Panc1 (cell line): ENCODE results near the gene CREB3. TPM values are rescaled to one million over a fixed set of nuclear protein-coding genes. Genes with fewer than 3 reads are reported as not detected.

Experiments
- ATAC-seq: fragments of 200-7000 bp; cut with Tn5 transposase; 2 replicates; pipeline ENCODE4 v1.9.1; 2020; ENCODE audit warnings: mild to moderate bottlenecking, moderate library complexity
- BruUV-seq: library from RNA; stranded (reverse); fragments of 400-500 nt; replicated peaks from 2 replicates; lab custom pipeline; 2021; lab: Mats Ljungman, UMichigan
- CTCF ChIA-PET: fragments of 300-600 bp; sonication (Branson Sonifier 250); formaldehyde crosslinking; loops from one replicate; lab custom pipeline; 2022; ENCODE audit warnings: antibody characterized with exemption; lab: Charles Lee
- POLR2A ChIA-PET: fragments of 300-600 bp; sonication (Branson Sonifier 250); formaldehyde crosslinking; loops from one replicate; lab custom pipeline; 2022; ENCODE audit warnings: antibody characterized with exemption; lab: Charles Lee
- DNase-seq: peaks from one replicate; pipeline ENCODE4 v3.0.0-alpha.2; 2010; ENCODE audit warnings: low read depth, low spot score
- H3K27ac ChIP-seq: 2 replicates; pipeline ENCODE4 v1.5.1; 2011; ENCODE audit warnings: mild to moderate bottlenecking, low read length, inconsistent platforms
- H3K27me3 ChIP-seq: fragments of 200-500 bp; sonication (Bioruptor generic); 2 replicates; pipeline ENCODE4 v1.6.0; 2014; ENCODE audit warnings: low read length, inconsistent platforms; ENCODE audit not compliant: control insufficient read depth, insufficient read depth
- H3K36me3 ChIP-seq: fragments of 200-500 bp; sonication (Bioruptor generic); 2 replicates; pipeline ENCODE4 v1.5.1; 2014; ENCODE audit warnings: inconsistent platforms, mild to moderate bottlenecking, low read length, moderate library complexity; ENCODE audit not compliant: control insufficient read depth, insufficient read depth
- H3K4me1 ChIP-seq: 2 replicates; pipeline ENCODE4 v1.5.1; 2011; ENCODE audit warnings: inconsistent platforms, mild to moderate bottlenecking, low read length, moderate library complexity; ENCODE audit not compliant: control insufficient read depth, insufficient read depth
- H3K4me3 ChIP-seq, 2 experiments: 2 replicates each; pipeline ENCODE4 v1.5.1; 2011 to 2012; ENCODE audit warnings: low read depth in 2 of 2, low read length in 2 of 2, mild to moderate bottlenecking in 2 of 2, inconsistent platforms in 1 of 2, moderate library complexity in 1 of 2
- H3K9me3 ChIP-seq: fragments of 200-500 bp; sonication (Bioruptor generic); 2 replicates; pipeline ENCODE4 v1.5.1; 2014; ENCODE audit warnings: low read depth, mild to moderate bottlenecking, inconsistent platforms, low read length, moderate library complexity; ENCODE audit not compliant: control insufficient read depth, insufficient read depth
- POLR2AphosphoS5 ChIP-seq: IDR thresholded peaks from 2 replicates; pipeline ENCODE4 v1.6.1; 2012; ENCODE audit warnings: mild to moderate bottlenecking, low read depth, low read length, moderate library complexity
- SIN3A ChIP-seq: IDR thresholded peaks from 2 replicates; pipeline ENCODE4 v1.6.1; 2012; ENCODE audit warnings: low read depth, mild to moderate bottlenecking, low read length, moderate library complexity, borderline replicate concordance; ENCODE audit not compliant: insufficient read depth
- TCF7L2 ChIP-seq: IDR thresholded peaks from 2 replicates; pipeline ENCODE4 v1.6.1; 2011; ENCODE audit warnings: mild to moderate bottlenecking, low read depth, low read length, inconsistent platforms
- in situ Hi-C: cut with HindIII; loops from 2 replicates; pipeline ENCODE4 v1.10.0; 2016; ENCODE audit warnings: low sequenced_read_pairs, low pct_unique_long_range_greater_than_20kb
- intact Hi-C: fragments of 100-400 bp; cut with micrococcal nuclease; formaldehyde crosslinking; loops from one replicate; pipeline ENCODE4 v1.10.0; 2022; ENCODE audit not compliant: unreplicated experiment
- total RNA-seq: library from RNA; stranded (reverse); gene quantifications from one replicate; pipeline ENCODE4 v1.2.1, GENCODE V29; 2021; ENCODE audit not compliant: unreplicated experiment
- TF ChIP-seq, protein P1 (sequence below): fragments of 450-650 bp; IDR thresholded peaks from 2 replicates; pipeline ENCODE4 v1.5.1; 2017; ENCODE audit warnings: mild to moderate bottlenecking
- TF ChIP-seq, protein P2 (sequence below), 2 experiments: IDR thresholded peaks; 2 replicates each; pipeline ENCODE4 v1.6.1; 2011 to 2012; ENCODE audit warnings: low read depth in 2 of 2, control low read depth in 1 of 2, low read length in 1 of 2, mild to moderate bottlenecking in 1 of 2, moderate library complexity in 1 of 2; ENCODE audit not compliant: insufficient read depth in 1 of 2

CREB3 gene
- total RNA-seq, 1 experiment from 2014 or later = 67.0 TPM

DNA sequence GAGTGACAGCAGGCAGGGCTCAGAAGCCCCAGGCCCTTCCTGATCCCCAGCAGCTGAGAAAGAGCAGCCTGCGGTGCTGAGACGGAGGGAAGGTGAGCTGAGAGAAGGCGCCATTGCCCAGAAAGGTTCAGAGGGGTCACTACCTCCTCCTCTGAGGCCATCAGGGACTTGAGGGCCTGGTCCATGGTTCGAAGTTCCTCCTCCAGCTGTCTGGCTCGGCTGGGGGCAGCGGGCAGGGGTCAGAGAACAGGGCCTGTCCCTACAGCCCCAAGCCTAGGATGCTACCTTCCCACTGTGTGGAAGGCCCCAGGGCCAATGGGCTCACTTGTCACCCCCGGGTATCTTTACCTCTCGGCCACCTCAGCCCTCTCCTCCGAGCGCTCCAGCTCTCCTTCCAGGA lies 47.5 kb upstream of the CREB3 start:
- TF ChIP-seq, protein P1, sequence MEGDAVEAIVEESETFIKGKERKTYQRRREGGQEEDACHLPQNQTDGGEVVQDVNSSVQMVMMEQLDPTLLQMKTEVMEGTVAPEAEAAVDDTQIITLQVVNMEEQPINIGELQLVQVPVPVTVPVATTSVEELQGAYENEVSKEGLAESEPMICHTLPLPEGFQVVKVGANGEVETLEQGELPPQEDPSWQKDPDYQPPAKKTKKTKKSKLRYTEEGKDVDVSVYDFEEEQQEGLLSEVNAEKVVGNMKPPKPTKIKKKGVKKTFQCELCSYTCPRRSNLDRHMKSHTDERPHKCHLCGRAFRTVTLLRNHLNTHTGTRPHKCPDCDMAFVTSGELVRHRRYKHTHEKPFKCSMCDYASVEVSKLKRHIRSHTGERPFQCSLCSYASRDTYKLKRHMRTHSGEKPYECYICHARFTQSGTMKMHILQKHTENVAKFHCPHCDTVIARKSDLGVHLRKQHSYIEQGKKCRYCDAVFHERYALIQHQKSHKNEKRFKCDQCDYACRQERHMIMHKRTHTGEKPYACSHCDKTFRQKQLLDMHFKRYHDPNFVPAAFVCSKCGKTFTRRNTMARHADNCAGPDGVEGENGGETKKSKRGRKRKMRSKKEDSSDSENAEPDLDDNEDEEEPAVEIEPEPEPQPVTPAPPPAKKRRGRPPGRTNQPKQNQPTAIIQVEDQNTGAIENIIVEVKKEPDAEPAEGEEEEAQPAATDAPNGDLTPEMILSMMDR = no peak
- no peak for TF ChIP-seq TCF7L2
- TF ChIP-seq, protein P2, sequence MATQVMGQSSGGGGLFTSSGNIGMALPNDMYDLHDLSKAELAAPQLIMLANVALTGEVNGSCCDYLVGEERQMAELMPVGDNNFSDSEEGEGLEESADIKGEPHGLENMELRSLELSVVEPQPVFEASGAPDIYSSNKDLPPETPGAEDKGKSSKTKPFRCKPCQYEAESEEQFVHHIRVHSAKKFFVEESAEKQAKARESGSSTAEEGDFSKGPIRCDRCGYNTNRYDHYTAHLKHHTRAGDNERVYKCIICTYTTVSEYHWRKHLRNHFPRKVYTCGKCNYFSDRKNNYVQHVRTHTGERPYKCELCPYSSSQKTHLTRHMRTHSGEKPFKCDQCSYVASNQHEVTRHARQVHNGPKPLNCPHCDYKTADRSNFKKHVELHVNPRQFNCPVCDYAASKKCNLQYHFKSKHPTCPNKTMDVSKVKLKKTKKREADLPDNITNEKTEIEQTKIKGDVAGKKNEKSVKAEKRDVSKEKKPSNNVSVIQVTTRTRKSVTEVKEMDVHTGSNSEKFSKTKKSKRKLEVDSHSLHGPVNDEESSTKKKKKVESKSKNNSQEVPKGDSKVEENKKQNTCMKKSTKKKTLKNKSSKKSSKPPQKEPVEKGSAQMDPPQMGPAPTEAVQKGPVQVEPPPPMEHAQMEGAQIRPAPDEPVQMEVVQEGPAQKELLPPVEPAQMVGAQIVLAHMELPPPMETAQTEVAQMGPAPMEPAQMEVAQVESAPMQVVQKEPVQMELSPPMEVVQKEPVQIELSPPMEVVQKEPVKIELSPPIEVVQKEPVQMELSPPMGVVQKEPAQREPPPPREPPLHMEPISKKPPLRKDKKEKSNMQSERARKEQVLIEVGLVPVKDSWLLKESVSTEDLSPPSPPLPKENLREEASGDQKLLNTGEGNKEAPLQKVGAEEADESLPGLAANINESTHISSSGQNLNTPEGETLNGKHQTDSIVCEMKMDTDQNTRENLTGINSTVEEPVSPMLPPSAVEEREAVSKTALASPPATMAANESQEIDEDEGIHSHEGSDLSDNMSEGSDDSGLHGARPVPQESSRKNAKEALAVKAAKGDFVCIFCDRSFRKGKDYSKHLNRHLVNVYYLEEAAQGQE (IDR thresholded peaks at IDR 0.05; ENCODE audit: insufficient read depth in 1 of 2, low read depth in 2 of 2, low read length in 1 of 2) = no peak
- no peak for TF ChIP-seq SIN3A
- TF ChIP-seq POLR2AphosphoS5 = no peak
- CTCF ChIA-PET = interaction anchor here (1.3 kb wide), 1 partner anchor 12 kb away, joined by 4 read pairs; no protein-coding TSS in a partner anchor
- Histone ChIP-seq H3K4me1 (peaks cover 33% of the 10 kb centered on the region), H3K27me3 (no peaks in the 10 kb centered on the region), H3K9me3 (no peaks in the 10 kb centered on the region), H3K4me3 (no peak overlapping the region), H3K27ac (no peak overlapping the region), H3K36me3 (peaks cover 10% of the 10 kb centered on the region; the same call in 1 of the 2 replicates)
- in situ Hi-C loops = no loop called here
- DNase-seq (no peak), ATAC-seq (no peak)
- BruUV-seq = no TSS peak
- POLR2A ChIA-PET = no interaction called here
- intact Hi-C loops = no loop called here

DNA sequence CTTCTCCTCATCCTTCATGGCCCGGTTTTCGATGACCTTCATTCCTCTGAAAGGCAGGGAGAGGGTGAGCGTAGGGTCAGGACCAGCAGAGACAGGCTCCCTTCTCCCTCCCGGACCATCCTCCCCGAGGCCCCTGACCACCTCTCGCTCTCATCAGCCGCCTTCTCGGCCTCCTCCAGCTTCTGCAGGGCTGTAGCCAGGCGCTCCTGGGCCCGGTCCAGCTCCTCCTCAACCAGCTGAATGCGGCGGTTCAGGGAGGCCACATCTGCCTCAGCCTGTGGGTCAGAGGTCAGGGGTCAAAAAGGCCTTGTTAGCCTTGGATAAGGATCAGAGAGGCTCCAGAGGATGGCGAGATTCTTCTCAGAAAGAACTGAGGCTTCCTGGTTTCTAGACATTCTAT lies 47.0 kb upstream of the CREB3 start:
- in situ Hi-C loops (no loop called here), intact Hi-C loops (no loop called here)
- no peak overlapping the region for H3K4me3 ChIP-seq
- peaks cover 33% of the 10 kb centered on the region for H3K4me1 ChIP-seq
- no peak for ATAC-seq
- no peaks in the 10 kb centered on the region for H3K9me3 ChIP-seq
- H3K36me3 ChIP-seq = peaks cover 10% of the 10 kb centered on the region; the same call in 1 of the 2 replicates
- TF ChIP-seq TCF7L2 = no peak
- TF ChIP-seq SIN3A = no peak
- no peak for TF ChIP-seq POLR2AphosphoS5
- TF ChIP-seq, protein P2 (IDR thresholded peaks at IDR 0.05; ENCODE audit: insufficient read depth in 1 of 2, low read depth in 2 of 2, low read length in 1 of 2) = no peak
- TF ChIP-seq, protein P1 = no peak
- POLR2A ChIA-PET = no interaction called here
- no peaks in the 10 kb centered on the region for H3K27me3 ChIP-seq
- DNase-seq = no peak
- no peak overlapping the region for H3K27ac ChIP-seq
- no TSS peak for BruUV-seq
- CTCF ChIA-PET = interaction anchor here (0.5 to 1.3 kb wide), 2 partner anchors 11 to 32 kb away, joined by 4 to 8 read pairs; no protein-coding TSS in a partner anchor
